Activated naive CD8-positive, alpha-beta T cell treated with anti-CD3 and anti-CD28 coated beads, Interleukin-2, amount 50 U/mL, for 16 hours (primary cell): ENCODE data around the gene IL1RAPL2.

Experiments
- DNase-seq: peaks from one replicate; pipeline ENCODE4 v3.0.0-alpha.2; 2020; ENCODE audit warnings: low read depth, low spot score

IL1RAPL2 gene

DNA sequence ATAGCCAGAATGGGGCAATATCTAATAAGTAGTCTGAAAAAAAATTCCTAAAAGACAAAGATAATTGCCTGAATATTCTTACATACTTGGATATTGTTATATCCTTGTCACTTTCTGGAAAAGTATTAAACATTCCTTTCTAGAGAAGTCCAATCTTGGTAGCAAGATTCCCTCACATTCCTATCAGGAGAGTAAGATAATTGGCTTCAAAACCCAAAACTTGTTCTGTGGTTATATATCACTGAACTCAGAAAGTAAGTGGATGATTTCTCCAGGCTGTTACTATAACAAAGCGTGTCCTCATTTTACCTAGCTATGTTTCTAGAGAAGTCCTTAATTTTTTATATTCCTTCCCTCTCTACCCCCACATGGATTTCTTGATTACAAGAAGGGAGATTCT is 700.5 kb downstream of the IL1RAPL2 start:
- DNase-seq = no peak

GRCh38 chrX:105267167-105267566 is 701.2 kb downstream of the IL1RAPL2 start:
- no peak for DNase-seq

DNA sequence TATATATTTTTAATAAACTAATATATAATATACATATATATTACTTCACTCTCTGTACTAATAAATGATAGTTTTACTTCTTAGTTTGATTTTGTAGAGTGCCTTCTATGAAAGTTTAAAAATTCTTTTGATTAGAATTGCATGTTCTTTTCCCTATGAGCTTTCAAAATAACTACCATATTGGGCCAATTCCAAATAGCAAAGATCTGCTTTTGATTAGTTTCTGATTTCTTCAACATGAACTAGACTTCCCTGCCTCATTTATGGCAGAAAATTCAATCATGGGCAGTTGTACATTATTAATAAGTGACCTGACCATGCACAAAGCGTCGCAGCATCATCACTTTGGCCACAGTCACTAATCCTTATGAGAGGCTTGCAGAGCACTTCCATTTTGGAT is 703.4 kb downstream of the IL1RAPL2 start:
- no peak for DNase-seq

- no peak for DNase-seq
Observed at GRCh38 chrX:105273326-105273725, 707.3 kb downstream of the IL1RAPL2 start.

- DNase-seq = no peak
Observed at GRCh38 chrX:105274091-105274490, 708.1 kb downstream of the IL1RAPL2 start.

DNA sequence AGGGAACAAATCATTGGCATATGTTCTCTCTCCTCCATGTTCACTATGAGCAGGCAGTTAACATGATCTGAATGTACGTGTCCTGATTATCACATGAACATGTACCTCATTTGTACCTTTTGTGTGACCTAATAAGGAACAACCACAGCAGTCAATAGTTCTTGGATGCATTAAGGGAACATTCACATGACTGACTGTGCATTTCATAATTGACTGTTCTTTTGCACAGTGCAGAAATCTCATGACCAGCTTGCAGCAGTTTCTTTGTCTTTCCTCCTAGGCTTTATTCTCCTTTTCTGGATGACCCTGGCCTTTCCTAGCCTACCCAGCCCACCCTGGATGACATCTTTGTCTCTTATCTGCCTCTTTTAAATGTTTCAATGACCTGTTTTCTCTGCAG is 711.1 kb downstream of the IL1RAPL2 start:
- DNase-seq = no peak

DNA sequence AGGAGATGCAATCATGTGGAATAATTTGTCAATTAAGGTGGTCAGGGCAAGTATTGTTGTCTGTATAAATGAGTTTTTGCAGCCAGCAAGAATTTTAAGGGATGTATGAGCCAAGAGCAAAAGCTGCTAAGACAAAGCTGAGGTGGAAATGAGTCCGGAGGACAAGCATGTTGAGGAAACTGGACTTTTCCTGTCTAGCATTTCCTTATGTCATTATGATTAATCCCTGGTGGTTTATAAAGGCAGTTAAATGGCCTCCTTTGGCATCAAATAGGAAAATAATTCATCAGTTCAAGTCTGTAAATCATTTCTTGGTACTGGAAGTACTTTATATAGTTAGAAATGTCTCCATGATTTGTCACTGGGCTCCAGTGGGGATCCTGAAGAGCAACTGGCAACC is 716.1 kb downstream of the IL1RAPL2 start:
- DNase-seq = no peak

- no peak for DNase-seq
Observed at GRCh38 chrX:105297041-105297440, 731.0 kb downstream of the IL1RAPL2 start.

DNA sequence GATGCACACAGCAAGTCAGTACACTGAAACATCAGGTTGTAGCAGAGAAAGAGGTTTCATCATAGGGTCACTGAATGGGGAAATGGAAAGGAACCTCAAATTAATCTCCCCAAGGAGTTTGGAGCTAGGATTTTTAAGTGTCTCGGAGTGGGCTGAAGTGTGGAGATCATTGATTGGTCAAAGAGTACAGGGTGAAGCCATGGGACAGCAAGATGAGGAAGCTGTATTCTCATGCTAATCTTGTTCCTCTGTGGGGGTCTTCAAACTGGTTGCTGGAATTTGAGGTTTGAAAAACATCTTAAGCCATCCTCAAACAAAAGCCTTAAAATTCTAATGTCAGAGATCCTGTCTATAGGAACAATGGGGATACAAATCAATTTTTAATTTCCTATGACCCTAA is 733.3 kb downstream of the IL1RAPL2 start:
- no peak for DNase-seq

DNA sequence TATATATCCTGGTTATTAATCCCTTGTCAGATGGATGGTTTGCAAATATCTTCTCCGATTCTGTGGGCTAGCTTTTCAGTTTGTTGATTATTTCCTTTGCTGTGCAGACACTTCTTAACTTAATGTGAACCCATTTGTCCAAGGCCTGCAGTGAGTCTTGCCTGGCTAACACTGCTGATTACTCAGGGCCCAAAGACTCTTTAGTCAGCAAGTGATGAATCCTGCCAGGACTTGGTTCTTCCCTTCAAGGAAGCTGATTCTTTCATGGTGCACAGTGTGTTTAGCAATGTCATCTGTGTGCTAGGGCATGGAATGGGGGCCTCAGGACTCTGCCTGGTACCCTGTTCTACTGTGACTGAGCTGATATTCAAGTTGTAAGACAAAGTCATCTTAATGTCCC is 736.2 kb downstream of the IL1RAPL2 start:
- no peak for DNase-seq

DNA sequence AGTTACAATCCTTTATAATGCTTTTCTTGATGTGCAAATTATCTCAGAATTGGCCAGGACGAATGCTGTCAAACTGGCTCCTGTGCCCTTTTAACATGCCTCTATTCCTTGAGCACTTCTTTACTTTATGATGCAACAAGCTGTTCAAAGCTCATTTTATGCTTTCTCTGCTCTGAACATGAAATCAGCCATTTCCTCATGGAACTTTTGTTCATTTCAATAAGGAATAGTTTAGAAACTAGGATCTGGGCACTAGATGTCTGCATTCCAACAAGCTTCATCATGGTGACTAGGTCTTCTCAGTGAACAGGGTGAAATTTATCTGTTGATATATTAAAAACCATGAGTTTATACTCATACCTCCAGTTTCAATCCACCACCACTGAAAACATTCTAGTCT is 741.8 kb downstream of the IL1RAPL2 start:
- DNase-seq = no peak

DNA sequence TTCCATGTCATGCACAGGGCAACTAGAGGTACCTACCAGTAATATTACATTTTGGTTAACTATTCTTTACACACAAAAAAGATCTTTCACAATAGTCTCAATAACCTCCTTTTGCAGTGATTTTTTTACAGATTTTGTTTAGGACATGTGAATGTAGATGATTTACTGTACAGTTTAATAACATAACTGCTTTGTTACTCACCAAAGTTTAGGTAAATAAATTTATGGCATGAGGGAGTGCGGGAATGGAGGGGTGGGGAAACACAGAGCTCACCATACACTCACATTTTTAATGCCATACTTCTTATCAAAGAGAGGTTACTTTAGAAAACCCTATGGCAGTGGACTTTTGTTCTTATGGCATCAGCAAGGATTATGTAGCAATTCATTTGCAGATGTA is 747.6 kb downstream of the IL1RAPL2 start:
- DNase-seq = no peak

DNA sequence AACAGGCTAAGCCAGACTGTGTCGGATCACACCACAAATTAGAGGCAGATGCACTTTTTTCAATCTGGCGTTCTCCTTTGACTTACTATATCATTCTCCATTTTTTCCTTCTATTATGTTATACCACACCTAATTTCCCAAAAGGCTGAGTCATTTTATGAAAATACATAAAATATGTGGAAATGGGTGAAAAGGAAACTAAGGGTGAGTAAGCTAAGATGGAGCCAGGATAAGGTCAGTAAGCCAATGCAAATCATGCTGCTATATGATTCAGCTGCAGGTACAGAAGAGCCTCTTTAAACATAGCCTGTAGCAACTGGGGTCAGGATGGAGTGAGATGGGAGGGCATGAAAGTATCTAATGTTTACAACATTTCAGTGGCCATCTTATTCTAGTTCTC is 748.5 kb downstream of the IL1RAPL2 start:
- no peak for DNase-seq

DNA sequence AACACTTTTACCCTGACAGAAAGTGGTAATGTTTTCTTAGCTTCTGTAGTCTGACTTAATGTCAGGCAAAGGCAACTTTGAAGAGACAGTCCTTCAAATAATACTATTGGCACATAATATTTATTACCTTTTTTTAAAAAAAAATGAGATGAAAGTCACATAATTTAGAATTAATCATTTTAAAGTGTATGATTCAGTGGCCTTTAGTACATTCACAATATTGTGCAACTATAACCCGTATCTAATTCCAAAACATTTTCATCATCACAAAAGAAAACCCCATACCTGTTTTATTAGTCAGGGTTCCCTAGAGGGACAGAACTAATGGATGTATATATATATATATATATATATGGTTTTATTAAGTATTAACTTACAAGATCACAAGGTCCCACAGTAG is 749.2 kb downstream of the IL1RAPL2 start:
- no peak for DNase-seq

DNA sequence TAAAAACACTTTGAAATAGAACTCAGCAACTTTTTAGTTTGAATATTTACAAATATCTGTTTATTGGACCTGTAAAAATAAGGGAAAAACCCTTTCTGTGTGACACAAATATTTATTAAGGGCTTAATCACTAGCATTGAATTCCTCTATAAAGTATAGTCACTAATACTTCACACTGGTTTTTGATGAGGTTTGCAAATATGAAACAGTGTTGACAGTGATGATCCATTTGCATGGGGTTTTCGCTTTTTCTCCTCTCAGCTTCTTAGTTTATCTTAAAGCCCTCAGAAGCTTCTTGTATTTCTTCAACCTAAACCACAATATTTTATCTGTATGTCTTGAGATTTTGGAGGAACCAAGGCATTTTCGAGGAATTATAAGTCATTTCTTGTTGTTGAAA is 751.1 kb downstream of the IL1RAPL2 start:
- no peak for DNase-seq

DNA sequence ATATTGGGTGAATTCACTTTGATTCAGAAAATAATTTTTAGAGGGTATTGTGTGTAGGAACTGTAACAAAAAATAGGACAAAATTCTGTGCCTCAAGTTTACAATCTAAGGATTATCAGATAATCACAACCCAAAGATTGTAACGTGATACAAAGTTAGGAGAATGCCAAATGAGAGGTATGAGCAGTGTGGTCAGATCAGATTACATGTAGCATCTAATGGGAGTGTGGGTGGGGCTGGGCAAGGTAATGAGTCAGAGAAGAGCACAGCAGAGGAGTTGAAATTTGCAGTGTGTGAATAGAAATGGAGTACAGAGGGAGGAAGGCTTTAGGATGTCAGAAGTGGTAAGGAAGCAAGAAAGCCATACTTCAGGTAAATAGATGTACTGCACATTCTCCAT is 757.9 kb downstream of the IL1RAPL2 start:
- no peak for DNase-seq

DNA sequence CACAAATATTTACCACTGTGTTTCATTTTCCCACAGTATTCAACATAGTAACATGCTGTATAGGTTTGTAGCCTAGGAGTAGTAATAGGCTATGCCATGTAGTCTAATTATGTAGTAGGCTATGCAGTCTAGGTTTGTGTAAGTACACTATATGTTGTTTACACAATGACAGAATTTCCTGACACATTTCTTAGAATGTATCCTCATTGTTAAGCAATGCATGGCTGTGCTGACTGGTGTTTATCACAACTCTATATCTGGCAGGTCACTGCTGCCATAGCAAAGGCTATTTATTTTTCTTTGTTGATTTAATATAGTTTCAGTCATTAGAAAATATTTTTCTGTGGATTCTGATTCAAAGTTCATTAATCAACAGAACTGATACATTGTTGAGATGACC is 762.8 kb downstream of the IL1RAPL2 start:
- DNase-seq = no peak

DNA sequence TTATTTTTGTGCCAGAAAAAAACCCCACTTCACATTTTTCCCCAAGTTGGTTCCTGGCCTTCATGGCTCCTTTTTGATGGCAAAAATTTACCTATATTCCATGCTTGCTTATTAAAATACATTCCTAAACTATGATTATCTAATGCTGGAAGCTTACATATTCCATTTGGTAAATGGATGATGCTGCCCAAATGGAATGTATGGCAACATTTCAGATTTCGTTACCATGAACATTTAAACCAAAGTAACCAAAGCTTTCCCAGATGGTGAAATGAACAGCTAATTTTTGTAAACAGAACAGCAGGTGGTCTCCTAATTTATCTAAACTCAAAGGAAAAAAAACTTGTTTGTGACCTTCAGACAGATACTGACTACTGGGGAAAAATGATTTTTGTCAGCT is 765.2 kb downstream of the IL1RAPL2 start:
- no peak for DNase-seq

DNA sequence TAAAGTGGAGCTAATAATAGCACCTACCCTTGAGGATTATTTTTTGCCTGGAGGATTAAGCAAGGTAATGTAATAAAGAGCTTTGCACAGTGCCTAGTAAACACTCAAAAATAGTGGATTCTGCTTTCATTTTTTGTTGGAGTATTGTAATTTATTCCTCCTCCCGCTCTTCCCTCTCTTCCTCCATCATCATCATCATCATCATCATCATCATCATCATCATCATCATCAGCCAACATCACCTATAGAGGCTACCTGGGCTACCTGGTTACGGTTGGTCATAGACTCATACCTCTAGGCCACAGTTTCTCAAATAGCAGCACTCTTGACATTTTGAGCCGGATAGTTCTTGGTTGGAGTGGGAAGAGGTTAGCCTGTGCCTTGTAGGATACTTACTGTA is 781.4 kb downstream of the IL1RAPL2 start:
- DNase-seq = no peak

- no peak for DNase-seq
Observed at GRCh38 chrX:105349476-105349875, 783.5 kb downstream of the IL1RAPL2 start.

GRCh38 chrX:105375816-105376215 is 809.8 kb downstream of the IL1RAPL2 start:
- no peak for DNase-seq

DNA sequence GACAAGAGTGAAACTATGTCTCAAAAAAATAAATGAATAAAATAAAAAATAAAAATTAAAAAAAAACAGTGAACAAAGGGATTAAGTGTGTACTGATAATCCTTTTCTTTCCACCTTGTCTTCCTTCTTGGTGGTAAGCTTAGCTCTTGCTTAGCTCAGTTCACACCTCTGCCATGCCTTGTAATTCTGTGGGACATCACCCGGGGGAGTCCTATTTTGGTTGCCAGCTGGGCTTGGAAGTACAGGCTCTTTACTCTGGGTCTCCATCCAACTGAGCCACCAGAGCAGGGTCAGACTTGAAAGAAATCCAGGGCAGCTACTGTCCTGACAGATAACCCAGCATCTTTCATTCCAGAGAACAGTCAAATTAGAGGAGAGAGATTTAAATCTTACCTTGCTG is 858.7 kb downstream of the IL1RAPL2 start:
- DNase-seq = no peak

DNA sequence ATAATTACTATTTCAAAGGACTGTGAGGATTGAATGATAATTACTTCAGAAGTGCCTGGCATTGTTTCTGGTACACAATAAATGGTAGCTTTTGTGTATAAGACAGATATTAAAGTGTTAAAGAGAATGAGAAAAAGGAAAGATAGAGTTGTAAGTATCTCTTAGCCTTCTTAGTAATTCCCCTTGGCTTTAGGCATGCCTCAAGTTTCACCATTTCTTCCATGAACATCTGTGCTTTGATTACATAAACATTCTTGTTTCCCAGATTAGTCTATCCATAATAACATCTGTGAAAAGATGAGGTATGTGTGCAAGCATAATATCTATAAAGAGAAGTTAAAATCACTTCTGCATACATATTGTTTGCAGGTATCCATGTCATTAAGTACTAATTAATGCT is 885.4 kb downstream of the IL1RAPL2 start:
- DNase-seq = no peak

GRCh38 chrX:105458846-105459245 is 892.8 kb downstream of the IL1RAPL2 start:
- no peak for DNase-seq

DNA sequence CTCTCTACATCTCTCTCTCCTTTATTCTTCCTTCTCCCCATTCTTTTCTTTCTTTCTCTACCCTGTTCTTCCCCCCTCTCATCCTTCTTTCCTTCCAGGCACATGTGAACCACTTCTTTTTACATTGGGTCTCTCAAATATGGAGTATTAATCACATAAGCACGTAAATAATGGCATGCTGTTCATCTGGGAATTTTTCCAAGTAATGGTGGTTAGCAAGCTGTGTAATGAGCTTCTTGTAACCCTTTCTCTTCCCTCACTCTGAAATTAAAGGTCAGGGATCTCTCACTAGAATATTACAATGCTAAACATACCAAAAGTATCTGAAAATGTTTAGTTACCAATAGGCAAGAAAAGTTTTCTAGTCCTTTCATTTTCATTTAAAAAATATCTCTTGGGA is 894.4 kb downstream of the IL1RAPL2 start:
- DNase-seq = no peak
